IMR-90 (cell line): ENCODE measurements around the gene EXOSC1. TPM values are rescaled to one million over a fixed set of nuclear protein-coding genes. Genes with fewer than 3 reads are reported as not detected.

Source experiments
- ATAC-seq: fragments of 200-7000 bp; cut with Tn5 transposase; 2 replicates; pipeline ENCODE4 v1.9.1; 2020; ENCODE audit warnings: low read depth, mild to moderate bottlenecking, moderate library complexity
- BruUV-seq: library from RNA; stranded (reverse); fragments of 400-500 nt; replicated peaks from 2 replicates; lab custom pipeline; 2021; lab: Mats Ljungman, UMichigan
- CTCF ChIA-PET: fragments of 300-600 bp; formaldehyde crosslinking; extraction: SDS; loops from one replicate; lab custom pipeline; 2021; ENCODE audit warnings: antibody characterized with exemption; lab: Yijun Ruan, JAX
- POLR2A ChIA-PET: fragments of 300-600 bp; sonication (Branson Sonifier 250); formaldehyde crosslinking; loops from one replicate; lab custom pipeline; 2022; ENCODE audit warnings: antibody characterized with exemption; ENCODE audit not compliant: unreplicated experiment; lab: Charles Lee
- DNase-seq: peaks from one replicate; pipeline ENCODE4 v3.0.0; 2013
- H2AFZ ChIP-seq: replicated peaks from 2 replicates; pipeline ENCODE3; 2013; ENCODE audit warnings: low read length, mild to moderate bottlenecking; ENCODE audit not compliant: poor library complexity
- H2AK5ac ChIP-seq: 2 replicates; pipeline ENCODE4 v1.6.1; 2013; ENCODE audit warnings: low read depth, low read length, inconsistent platforms
- H2AK9ac ChIP-seq: replicated peaks from 2 replicates; pipeline ENCODE3; 2013; ENCODE audit warnings: mild to moderate bottlenecking, low read depth, low read length, moderate library complexity; ENCODE audit not compliant: poor library complexity
- H2BK120ac ChIP-seq: 2 replicates; pipeline ENCODE4 v1.6.1; 2013; ENCODE audit warnings: low read depth, low read length, inconsistent platforms
- H2BK15ac ChIP-seq: 3 replicates; pipeline ENCODE4 v1.6.1; 2013; ENCODE audit warnings: low read depth, low read length, inconsistent platforms
- H2BK20ac ChIP-seq: 2 replicates; pipeline ENCODE4 v1.6.1; 2013; ENCODE audit warnings: low read depth, mild to moderate bottlenecking, inconsistent platforms, low read length, moderate library complexity
- H2BK5ac ChIP-seq: 2 replicates; pipeline ENCODE4 v1.6.1; 2013; ENCODE audit warnings: mild to moderate bottlenecking, low read depth, low read length, inconsistent platforms; ENCODE audit not compliant: poor library complexity, severe bottlenecking
- H3K14ac ChIP-seq: replicated peaks from 2 replicates; pipeline ENCODE4 v1.6.1; 2013; ENCODE audit warnings: low read depth, low read length, inconsistent platforms
- H3K18ac ChIP-seq: 2 replicates; pipeline ENCODE4 v1.6.1; 2013; ENCODE audit warnings: low read depth, low read length, control low read depth
- H3K23ac ChIP-seq: 2 replicates; pipeline ENCODE4 v1.6.1; 2013; ENCODE audit warnings: low read depth, low read length, inconsistent platforms
- H3K27ac ChIP-seq: 2 replicates; pipeline ENCODE4 v1.5.1; 2013; ENCODE audit warnings: mild to moderate bottlenecking, control low read depth, low read length; ENCODE audit not compliant: insufficient read depth
- H3K27me3 ChIP-seq: 2 replicates; pipeline ENCODE4 v1.6.1; 2013; ENCODE audit warnings: low read length; ENCODE audit not compliant: control insufficient read depth, insufficient read depth
- H3K36me3 ChIP-seq: 2 replicates; pipeline ENCODE4 v1.6.1; 2013; ENCODE audit warnings: low read length, mixed read lengths; ENCODE audit not compliant: control insufficient read depth, insufficient read depth
- H3K4ac ChIP-seq: 2 replicates; pipeline ENCODE4 v1.6.1; 2013; ENCODE audit warnings: low read depth, low read length, inconsistent platforms
- H3K4me1 ChIP-seq: 2 replicates; pipeline ENCODE4 v1.6.1; 2013; ENCODE audit warnings: low read length, mixed read lengths; ENCODE audit not compliant: control insufficient read depth, insufficient read depth
- H3K4me2 ChIP-seq: 2 replicates; pipeline ENCODE4 v1.6.1; 2013; ENCODE audit warnings: low read depth, mild to moderate bottlenecking, control low read depth, low read length, moderate library complexity
- H3K4me3 ChIP-seq: 2 replicates; pipeline ENCODE4 v1.5.1; 2013; ENCODE audit warnings: low read depth, mild to moderate bottlenecking, control low read depth, low read length, moderate library complexity; ENCODE audit not compliant: insufficient read depth
- H3K56ac ChIP-seq: 2 replicates; pipeline ENCODE4 v1.6.1; 2013; ENCODE audit warnings: low read length, inconsistent platforms; ENCODE audit not compliant: insufficient read depth; ENCODE audit errors: extremely low read depth
- H3K79me1 ChIP-seq, 2 experiments: 2 replicates each; pipeline ENCODE4 v1.6.1; 2013; ENCODE audit warnings: low read length in 2 of 2, inconsistent platforms in 1 of 2, low read depth in 1 of 2
- H3K9ac ChIP-seq: 2 replicates; pipeline ENCODE4 v1.6.1; 2013; ENCODE audit warnings: low read depth, low read length, control low read depth
- H3K9me1 ChIP-seq: 2 replicates; pipeline ENCODE4 v1.6.1; 2013; ENCODE audit warnings: low read length, inconsistent platforms; ENCODE audit not compliant: insufficient read depth
- H3K9me3 ChIP-seq: 2 replicates; pipeline ENCODE4 v1.6.1; 2013; ENCODE audit warnings: low read length; ENCODE audit not compliant: control insufficient read depth, insufficient read depth
- H4K20me1 ChIP-seq: 2 replicates; pipeline ENCODE4 v1.6.1; 2013; ENCODE audit warnings: low read length, inconsistent platforms; ENCODE audit not compliant: insufficient read depth
- H4K5ac ChIP-seq: 2 replicates; pipeline ENCODE4 v1.6.1; 2013; ENCODE audit warnings: mild to moderate bottlenecking, low read depth, low read length, control low read depth
- H4K8ac ChIP-seq, 2 experiments: 2 replicates each; pipeline ENCODE4 v1.6.1; 2013; ENCODE audit warnings: low read depth in 2 of 2, low read length in 2 of 2, control low read depth in 1 of 2, inconsistent platforms in 1 of 2
- H4K91ac ChIP-seq: 2 replicates; pipeline ENCODE4 v1.6.1; 2013; ENCODE audit warnings: low read depth, low read length, inconsistent platforms; ENCODE audit not compliant: insufficient read depth
- BHLHE40 ChIP-seq: fragments of 150-350 bp; IDR thresholded peaks from 2 replicates; pipeline ENCODE4 v1.6.1; 2016; ENCODE audit warnings: mild to moderate bottlenecking, low read depth, low read length
- CHD1 ChIP-seq: IDR thresholded peaks from 2 replicates; pipeline ENCODE4 v1.6.1; 2012; ENCODE audit warnings: low read depth, low read length, improper control_type of control experiment
- ELK1 ChIP-seq: fragments of 150-350 bp; IDR thresholded peaks from 2 replicates; pipeline ENCODE4 v1.6.1; 2016; ENCODE audit warnings: low read depth, mild to moderate bottlenecking, low read length, moderate library complexity, borderline replicate concordance
- MXI1 ChIP-seq: IDR thresholded peaks from 2 replicates; pipeline ENCODE4 v1.6.1; 2012; ENCODE audit warnings: low read depth, mild to moderate bottlenecking, low read length, moderate library complexity, borderline replicate concordance
- NFE2L2 ChIP-seq: fragments of 150-350 bp; IDR thresholded peaks from 2 replicates; pipeline ENCODE4 v1.6.1; 2016; ENCODE audit warnings: low read depth, mild to moderate bottlenecking, low read length
- SMC3 ChIP-seq: fragments of 150-350 bp; IDR thresholded peaks from 2 replicates; pipeline ENCODE4 v1.6.1; 2016; ENCODE audit warnings: low read depth, mild to moderate bottlenecking, antibody characterized with exemption, low read length, moderate library complexity
- USF2 ChIP-seq: fragments of 150-350 bp; IDR thresholded peaks from 2 replicates; pipeline ENCODE4 v1.6.1; 2017; ENCODE audit warnings: mild to moderate bottlenecking, antibody characterized with exemption, low read length, low read depth
- WGBS, 2 experiments: methylation state at CpG; one replicate each; pipeline versions ENCODE4 v1.1.5 to v1.1.7; 2013; ENCODE audit warnings: missing lambda C conversion rate in 2 of 2; ENCODE audit not compliant: insufficient read length in 1 of 2; ENCODE audit errors: extremely low coverage in 2 of 2; 5-methylcytosine and 5-hydroxymethylcytosine counted together
- dilution Hi-C: fragments of 300-500 bp; cut with HindIII; formaldehyde crosslinking; loops from one replicate; pipeline ENCODE4 v1.14.3; 2018; ENCODE audit warnings: low sequenced_read_pairs; ENCODE audit not compliant: unreplicated experiment
- in situ Hi-C: fragments of 300-500 bp; cut with MboI; formaldehyde crosslinking; loops from 3 replicates; pipeline ENCODE4 v1.14.3; 2019; ENCODE audit warnings: low sequenced_read_pairs, inconsistent platforms, mixed read lengths
- intact Hi-C: fragments of 100-400 bp; cut with micrococcal nuclease; formaldehyde crosslinking; loops from 2 replicates; pipeline ENCODE4 v1.10.0; 2022
- polyA plus RNA-seq, 3 experiments: library from polyadenylated mRNA; depleted of rRNA; stranded (reverse); fragments of >200 nt; gene quantifications; 2 replicates each; pipeline ENCODE4 v1.2.3, GENCODE V29; 2012; ENCODE audit warnings: low replicate concordance in 1 of 3
- total RNA-seq: library from RNA; depleted of rRNA; stranded (reverse); fragments of >200 nt; gene quantifications from 2 replicates; pipeline ENCODE4 v1.2.3, GENCODE V29; 2012

EXOSC1 gene
- total and polyA plus RNA-seq, 2 of the 4 experiments (the other 2 are of a cell fraction), result 49.7 to 51.6 TPM

- H3K14ac ChIP-seq, result no peak overlapping the region
- no peak overlapping the region for H3K23ac ChIP-seq
- no peaks in the 10 kb centered on the region for H3K9me1 ChIP-seq
- H3K9me3 ChIP-seq, result no peaks in the 10 kb centered on the region
- no peaks in the 10 kb centered on the region for H4K20me1 ChIP-seq
- ATAC-seq (no peak), DNase-seq (no peak)
- no peak overlapping the region for H2BK5ac ChIP-seq
- no peak overlapping the region for H3K27ac ChIP-seq
- H2AK5ac ChIP-seq, result no peak overlapping the region
- H3K18ac ChIP-seq, result no peak overlapping the region
- no peak overlapping the region for H3K4me3 ChIP-seq
- no peaks in the 10 kb centered on the region; a peak in 1 of 4 replicates for H3K79me1 ChIP-seq
- in situ Hi-C loops, result no loop called here
- POLR2A ChIA-PET, result no interaction called here
- WGBS, 2 experiments, result no CpG with 5 or more reads among the region's 3 CpGs
- dilution Hi-C loops, result no loop called here
- H4K8ac ChIP-seq, result no peak overlapping the region
- H2BK120ac ChIP-seq, result no peak overlapping the region
- no peak for TF ChIP-seq SMC3
- TF ChIP-seq BHLHE40, result no peak
- no peak for TF ChIP-seq NFE2L2
- TF ChIP-seq CHD1, result no peak
- no peak for TF ChIP-seq MXI1
- no peak for TF ChIP-seq ELK1
- no peak for TF ChIP-seq USF2
- no peak overlapping the region for H3K4me2 ChIP-seq
- no peak overlapping the region for H3K4ac ChIP-seq
- H3K9ac ChIP-seq, result no peak overlapping the region
- no peak overlapping the region for H2AFZ ChIP-seq
- H2BK20ac ChIP-seq, result no peak overlapping the region
- no peak overlapping the region for H4K5ac ChIP-seq
- no peaks in the 10 kb centered on the region for H3K27me3 ChIP-seq
- CTCF ChIA-PET, result no interaction called here
- H4K91ac ChIP-seq, result no peak overlapping the region
- no peak overlapping the region for H2BK15ac ChIP-seq
- no peaks in the 10 kb centered on the region for H3K4me1 ChIP-seq
- H2AK9ac ChIP-seq, result no peak overlapping the region
- intact Hi-C loops, result loop anchor here (2.0 to 5.0 kb wide), 3 partner anchors 41 to 206 kb away; partner anchors contain the start of genes EXOSC1 and ZDHHC16
- BruUV-seq, result no TSS peak
- no peak overlapping the region for H3K56ac ChIP-seq
- no peaks in the 10 kb centered on the region for H3K36me3 ChIP-seq
These were observed 39.7 kb downstream of the EXOSC1 start for GRCh38 chr10:97406064-97406463.
